Measurements from ENCODE around the gene GLIPR1.
A peak's percentile ranks its signal among the peaks of the same experiment; 100 is the strongest.
"Not testable (repeated sequence)": the region's sequence is repeated elsewhere in the genome, so short reads cannot be mapped to it uniquely, and the experiment has no call there.

Gene GLIPR1

GRCh38 chr12:75474116-75474515 lies 6.4 kb upstream of the GLIPR1 start:
- no peak for DNase-seq (ENCODE audit: low read depth)

DNA sequence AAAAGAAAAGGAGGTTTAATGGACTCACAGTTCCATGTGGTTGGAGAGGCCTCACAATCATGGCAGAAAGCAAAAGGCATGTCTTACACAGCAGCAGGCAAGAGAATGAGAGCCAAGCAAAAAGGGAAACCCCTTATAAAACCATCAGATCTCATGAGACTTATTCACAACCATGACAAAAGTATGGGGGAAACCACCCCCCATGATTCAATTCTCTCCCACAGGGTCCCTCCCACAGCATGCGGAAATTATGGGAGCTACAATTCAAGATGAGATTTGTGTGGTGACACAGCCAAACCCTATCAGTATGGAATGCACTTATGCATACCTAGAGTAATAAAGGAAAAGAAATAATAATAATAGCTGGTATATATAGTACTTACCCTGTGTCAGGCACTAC lies 4.5 kb upstream of the GLIPR1 start:
- no peak for DNase-seq (ENCODE audit: low read depth)

GRCh38 chr12:75477137-75477536 lies 3.4 kb upstream of the GLIPR1 start:
- DNase-seq (ENCODE audit: low read depth), result no peak

DNA sequence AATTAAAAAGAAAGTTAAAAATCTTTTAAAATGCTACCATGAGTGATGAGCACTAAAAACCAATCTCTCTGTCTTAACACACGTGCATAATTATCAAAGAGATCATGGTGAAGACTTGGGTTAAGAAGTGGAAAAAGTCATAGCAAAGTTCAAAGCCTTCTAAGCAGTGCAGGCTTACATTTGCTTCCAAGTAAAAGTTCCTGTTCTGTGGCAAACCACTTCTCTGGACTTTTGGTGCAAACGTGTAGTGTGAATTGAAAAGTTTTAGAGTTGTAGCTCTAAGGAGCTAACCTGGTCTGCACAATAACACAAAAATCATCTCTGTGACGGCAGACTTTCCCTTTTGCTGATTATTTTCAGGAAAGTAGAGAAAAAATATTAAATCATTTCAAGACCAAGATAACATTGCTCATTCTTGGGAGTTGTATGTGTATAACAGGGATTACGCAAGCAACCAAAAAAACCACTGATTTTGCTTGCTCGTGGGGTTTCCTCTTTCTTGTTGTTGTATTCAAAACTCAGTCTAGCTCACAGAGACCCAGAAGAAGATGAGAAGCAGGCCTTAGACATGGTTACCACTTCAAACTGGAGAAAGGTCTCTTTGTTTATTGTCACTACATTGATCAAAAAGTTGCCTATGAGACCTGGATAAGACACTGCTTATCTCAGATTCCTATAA lies 2.3 kb upstream of the GLIPR1 start:
- DNase-seq (ENCODE audit: low read depth), result no peak

GRCh38 chr12:75479963-75480461 lies 543 bp upstream of the GLIPR1 start:
- DNase-seq (ENCODE audit: low read depth), result peak; percentile 48

DNA sequence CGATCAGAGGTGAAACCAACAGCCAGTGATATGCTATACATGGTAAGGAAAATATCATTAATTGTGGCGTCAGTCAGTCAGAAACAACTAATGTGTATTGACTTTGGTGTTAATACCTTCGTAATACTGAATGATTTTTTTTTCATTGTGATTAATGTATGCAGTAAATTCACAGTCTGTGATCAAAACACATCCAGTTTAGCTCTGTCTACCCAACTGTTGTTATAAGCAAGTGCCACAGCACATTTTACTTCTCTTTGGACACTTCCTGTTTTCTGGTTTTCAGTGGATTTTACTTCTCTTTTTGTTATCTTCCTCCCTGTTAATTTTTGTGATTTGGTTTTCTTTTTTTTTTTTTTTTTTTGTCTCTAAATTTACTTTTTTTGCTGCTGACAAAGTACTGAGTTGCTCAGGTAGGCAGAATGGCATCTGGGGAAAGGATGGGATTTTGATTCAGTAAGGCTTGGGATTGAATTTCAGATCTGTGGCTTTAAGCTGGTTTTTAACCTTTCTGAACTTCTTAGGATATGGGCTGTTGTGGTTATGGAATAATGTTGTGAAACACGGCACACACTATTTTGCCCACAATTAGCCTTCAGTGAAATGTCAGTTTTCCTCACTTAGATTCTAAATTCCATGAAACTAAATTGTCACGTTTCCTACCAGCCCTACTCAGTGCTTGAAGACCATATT lies 604 bp downstream of the GLIPR1 start:
- peak; percentile 30 for DNase-seq (ENCODE audit: low read depth)

- DNase-seq (ENCODE audit: low read depth), result peak; percentile 59
Measured at GRCh38 chr12:75481774-75482173, 1.2 kb downstream of the GLIPR1 start.

- peak; percentile 28 for DNase-seq (ENCODE audit: low read depth)
Measured at GRCh38 chr12:75482646-75483045, 2.1 kb downstream of the GLIPR1 start.

- no peak for DNase-seq (ENCODE audit: low read depth)
Measured at GRCh38 chr12:75483431-75483830, 2.9 kb downstream of the GLIPR1 start.

GRCh38 chr12:75484450-75484849 lies 3.9 kb downstream of the GLIPR1 start:
- DNase-seq (ENCODE audit: low read depth), result not testable (repeated sequence)

- no peak for DNase-seq (ENCODE audit: low read depth)
Measured at GRCh38 chr12:75487308-75487707, 6.8 kb downstream of the GLIPR1 start.

DNA sequence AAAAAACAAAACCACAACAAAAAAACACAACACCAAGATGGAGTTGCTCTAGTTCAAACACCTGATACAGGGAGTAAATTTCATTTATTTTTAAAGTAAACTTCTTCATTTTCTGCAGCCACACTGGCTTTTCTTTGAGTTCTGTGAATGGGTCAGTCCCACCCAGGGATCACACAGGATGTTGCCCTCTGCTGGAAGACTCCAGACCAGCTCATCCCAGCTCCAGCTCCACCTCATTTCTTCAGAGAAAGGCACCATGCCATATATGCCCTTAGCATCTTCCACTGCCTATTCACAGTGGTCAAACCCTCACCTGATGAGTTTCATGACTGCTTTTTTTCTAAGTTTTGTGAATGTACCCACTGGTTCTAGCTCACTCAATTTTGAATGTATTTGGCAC lies 8.0 kb downstream of the GLIPR1 start:
- DNase-seq (ENCODE audit: low read depth), result peak; percentile 66

GRCh38 chr12:75489187-75489586 lies 8.6 kb downstream of the GLIPR1 start:
- DNase-seq (ENCODE audit: low read depth), result no peak

- peak; percentile 86 for DNase-seq (ENCODE audit: low read depth)
Measured at GRCh38 chr12:75489613-75490210, 9.2 kb downstream of the GLIPR1 start.

- no peak for DNase-seq (ENCODE audit: low read depth)
Measured at GRCh38 chr12:75491169-75491568, 10.6 kb downstream of the GLIPR1 start.

GRCh38 chr12:75503459-75503858 lies 22.9 kb downstream of the GLIPR1 start:
- no peak for DNase-seq (ENCODE audit: low read depth)

DNA sequence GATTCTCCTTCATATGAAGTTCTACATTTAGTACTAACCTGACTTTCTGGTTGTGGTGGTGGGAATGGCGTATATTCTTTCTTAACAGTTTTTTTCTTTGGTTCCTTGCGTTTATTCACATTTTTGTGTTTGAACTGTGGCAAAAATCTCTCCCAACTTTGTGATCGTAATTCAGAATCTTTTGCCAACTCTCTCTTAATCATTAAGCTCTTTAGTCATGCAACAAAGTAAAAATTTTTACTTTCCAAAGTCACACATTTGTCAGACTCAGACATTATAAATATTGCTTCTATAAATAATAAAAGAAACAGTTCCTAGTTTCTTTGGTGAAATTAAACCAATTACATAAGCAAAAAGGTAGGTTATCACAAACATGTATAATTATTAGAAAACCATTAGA lies 23.3 kb downstream of the GLIPR1 start:
- DNase-seq (ENCODE audit: low read depth), result no peak

DNA sequence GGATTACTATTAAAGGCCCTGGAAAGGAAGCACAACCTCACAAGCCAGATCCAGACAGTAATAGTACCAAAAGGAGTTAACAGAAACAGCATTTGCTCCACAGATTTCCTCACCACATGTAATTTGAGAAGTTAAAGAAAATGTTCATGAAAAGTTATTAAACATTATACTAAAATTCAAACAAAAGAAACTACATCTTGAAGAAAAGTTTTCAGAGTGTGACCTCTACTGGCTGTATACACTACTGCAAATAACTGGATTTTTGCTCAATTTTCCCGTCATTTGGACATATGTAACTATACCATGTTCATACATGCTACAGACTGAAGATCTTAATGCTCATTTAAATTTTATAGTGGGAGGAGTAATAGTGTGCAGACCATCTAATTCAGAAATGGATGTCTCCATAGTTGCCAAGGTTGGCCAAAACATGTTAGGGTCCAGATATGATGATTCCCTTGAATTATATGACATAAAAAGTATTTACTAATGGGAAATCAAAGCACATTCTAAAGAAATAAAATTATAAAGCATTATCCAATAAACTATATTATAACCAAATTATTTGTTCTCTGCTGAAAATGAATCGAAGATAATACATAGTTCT lies 25.3 kb downstream of the GLIPR1 start:
- DNase-seq (ENCODE audit: low read depth), result peak; percentile 64

GRCh38 chr12:75507086-75507485 lies 26.5 kb downstream of the GLIPR1 start:
- DNase-seq (ENCODE audit: low read depth), result no peak

GRCh38 chr12:75508159-75508558 lies 27.6 kb downstream of the GLIPR1 start:
- DNase-seq (ENCODE audit: low read depth), result no peak

GRCh38 chr12:75509621-75510020 lies 29.1 kb downstream of the GLIPR1 start:
- DNase-seq (ENCODE audit: low read depth), result no peak

DNA sequence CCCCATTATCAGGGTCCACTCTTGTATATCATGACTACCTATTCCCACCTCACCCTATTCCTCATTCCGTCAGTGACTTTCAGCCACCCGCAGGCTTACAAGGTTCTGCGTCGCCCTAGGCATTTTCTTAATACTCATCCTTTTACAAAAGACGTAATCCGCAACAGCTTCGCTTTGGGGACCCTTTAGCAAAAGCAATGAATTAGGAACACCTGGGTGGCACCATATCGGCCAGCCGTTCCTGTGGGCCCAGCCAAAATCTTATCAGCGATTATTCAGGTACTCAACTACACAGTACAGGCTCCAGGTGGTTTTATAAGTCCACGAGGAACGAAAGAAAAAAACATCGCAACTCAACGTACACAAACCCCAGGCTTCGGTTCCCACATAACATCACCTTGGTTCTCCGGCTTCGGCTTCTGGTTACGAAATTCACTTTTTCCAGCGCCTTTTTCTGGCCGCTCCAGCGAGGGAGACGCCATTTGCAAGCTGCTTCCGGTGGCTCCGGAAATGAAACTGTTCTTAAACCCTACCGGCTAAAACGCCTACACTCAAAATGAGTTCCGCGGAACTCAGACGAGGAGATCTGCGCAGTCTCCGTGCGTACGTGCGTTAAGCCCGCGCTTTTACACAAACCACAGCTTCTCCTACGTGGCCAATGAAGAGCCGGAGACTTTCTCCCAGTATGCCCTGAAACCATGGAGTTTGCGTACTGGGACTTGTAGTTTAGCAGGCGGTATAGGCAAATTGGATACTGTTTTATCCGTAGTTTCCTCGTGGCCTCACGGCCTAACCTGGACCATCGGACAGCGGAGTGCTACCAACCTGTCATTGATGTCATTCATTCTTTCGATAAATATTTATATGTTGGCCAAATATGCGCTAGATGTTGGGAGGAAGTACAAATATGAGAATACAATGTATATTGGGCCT lies 30.8 kb downstream of the GLIPR1 start, which contains the start of gene KRR1:
Gene KRR1, minus strand, starts transcription at position 494 of the 933 bp plus-strand sequence. Its CDS starts 12 bp downstream, at position 482.
- DNase-seq (ENCODE audit: low read depth), result peak; percentile 99

Data from ELR (cell line).